HG03565 (cell line): ENCODE measurements around the gene PES1.
"Not testable (repeated sequence)": the region's sequence is repeated elsewhere in the genome, so short reads cannot be mapped to it uniquely, and the experiment has no call there.

Experiments used
- ATAC-seq: cut with Tn5 transposase; IDR thresholded peaks from one replicate; pipeline ENCODE4 v1.9.1; 2021; ENCODE audit warnings: mild to moderate bottlenecking, moderate library complexity; ENCODE audit not compliant: unreplicated experiment

Gene PES1

DNA sequence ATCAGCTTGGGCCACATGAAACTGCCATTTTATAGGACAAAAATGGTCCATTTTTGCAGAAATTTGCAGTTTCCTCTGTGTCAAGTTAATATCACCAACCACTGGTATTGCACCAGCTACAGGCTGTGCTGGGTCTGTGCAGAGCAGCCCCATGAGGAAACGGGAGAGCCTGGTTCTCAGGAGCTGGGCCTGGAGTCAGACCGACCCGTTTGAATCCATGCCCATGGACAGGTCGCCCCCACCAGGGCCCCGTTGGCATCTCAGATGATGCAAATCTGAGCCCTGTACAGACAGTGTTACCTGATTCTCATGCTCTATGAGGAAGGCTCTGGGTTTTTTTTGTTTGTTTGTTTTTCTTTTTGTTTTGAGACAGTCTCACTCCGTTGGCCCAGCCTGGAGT lies 35.3 kb downstream of the PES1 start:
- ATAC-seq, result no peak

DNA sequence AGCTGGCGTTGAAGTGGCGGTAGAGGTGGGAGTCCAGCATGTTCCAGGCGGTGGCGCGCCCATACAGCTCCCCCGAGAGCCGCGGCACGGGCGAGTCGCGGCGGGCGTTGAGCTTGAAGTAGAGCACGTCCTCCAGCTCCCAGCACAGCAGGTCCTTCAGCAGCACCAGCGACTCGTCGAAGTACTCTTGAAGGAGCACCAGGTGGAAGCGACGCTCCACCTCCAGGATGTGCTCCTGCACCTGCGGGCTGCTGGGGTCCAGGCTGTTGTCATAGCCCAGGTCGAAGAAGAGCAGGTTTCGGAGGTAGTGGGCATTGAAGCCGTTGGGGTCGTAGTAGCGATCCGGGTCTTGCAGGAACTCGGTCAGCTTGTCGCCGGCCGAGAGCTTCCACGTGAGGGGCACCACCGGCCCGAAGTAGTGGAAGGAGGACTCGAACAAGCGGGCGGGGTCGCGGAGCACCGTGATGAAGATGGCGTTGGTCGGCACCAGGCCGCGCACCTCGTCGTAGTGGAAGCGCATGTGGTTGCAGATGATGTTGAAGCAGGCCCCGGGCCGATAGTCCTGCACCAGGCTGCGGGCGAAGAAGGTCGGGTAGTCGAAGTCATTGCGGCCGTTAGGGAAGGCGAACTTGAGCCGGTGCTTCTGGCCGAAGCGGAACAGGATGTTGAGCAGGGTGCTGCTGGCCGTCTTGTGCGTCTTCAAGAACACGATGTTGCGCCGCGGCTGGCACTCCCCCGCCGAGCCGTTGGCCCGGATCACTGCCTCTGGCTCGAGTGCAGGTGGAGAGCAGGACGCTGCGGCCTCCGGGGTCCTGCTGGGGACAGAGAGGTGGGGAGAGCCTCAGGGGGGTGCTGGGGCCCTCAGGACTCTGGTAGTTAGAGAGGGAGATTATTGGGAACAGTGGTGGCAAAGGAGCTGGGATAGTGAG lies 36.2 kb downstream of the PES1 start:
- ATAC-seq, result no peak

DNA sequence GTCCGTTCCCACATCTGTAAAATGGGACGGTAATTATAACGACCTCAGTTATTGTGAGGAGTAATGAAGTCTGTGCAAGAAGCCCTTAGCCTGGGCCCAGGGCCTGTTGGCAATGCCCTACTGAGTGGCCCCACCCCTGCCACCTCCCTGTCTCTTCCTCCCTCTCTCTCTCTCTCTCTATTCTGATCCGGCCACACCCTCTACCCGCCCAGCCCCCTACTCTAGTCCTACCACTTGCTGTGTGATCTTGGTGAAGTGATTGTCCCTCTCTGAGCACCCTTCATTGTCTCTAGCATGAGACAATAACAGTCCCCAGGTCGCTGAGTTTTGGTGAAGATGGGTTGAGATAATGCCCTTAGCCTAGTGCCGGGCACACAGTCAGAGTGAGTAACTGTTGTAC lies 37.7 kb downstream of the PES1 start:
- no peak for ATAC-seq

DNA sequence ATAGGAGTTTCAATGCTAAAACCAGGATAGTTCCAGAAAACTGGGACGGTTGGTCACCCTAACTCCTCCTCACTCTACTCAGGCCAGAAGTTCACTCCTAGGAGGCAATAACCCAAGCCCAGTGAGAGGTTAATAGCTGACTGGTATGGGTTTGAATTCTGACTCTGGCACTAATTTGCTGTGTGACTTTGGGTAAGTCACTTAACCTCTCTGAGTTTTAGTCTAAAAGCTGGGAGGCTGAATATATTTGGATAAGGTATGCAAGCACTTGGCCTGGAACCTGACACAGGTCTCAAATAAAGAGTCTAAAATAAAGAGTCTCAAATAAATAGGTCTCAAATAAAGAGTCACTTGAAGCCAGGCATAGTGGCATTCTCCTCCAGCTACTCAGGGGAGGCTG lies 39.0 kb downstream of the PES1 start:
- ATAC-seq, result no peak

DNA sequence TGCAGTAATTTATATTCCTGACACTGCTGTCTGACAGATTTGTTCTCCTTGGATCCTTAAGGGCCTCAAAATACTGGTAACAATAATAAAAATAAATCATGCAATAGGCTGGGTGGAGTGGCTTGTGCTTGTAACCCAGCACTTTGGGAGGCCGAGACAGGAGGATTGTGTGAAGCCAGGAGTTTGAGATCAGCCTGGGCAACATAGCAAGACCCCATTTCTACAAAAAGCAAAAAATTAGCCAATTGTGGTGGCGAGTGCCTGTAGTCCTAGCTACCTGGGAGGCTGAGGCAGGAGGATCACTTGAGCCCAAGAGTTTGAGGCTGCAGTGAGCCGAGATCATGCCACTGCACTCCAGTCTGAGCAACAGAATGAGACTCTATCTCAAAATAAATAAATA lies 39.9 kb downstream of the PES1 start:
- ATAC-seq, result not testable (repeated sequence)

DNA sequence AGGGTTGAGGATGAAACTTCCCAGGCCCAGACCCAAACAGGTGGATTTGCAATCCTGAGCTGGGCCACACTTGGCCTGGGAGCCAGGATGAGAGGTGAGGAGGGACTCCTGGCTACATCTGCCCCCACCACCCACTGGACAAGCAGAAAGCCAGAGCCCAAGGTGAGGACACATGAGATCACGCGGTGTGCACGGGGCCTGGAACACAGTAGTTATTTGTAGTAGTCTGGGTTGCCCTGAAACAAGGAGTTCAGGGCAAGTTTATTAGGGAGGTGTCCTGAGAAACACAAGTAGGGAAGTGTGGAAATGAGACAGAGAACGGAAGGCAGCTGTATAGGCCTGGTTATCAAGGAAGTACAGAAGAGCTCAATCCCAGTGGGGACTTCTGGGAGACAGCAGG lies 44.5 kb downstream of the PES1 start:
- no peak for ATAC-seq

DNA sequence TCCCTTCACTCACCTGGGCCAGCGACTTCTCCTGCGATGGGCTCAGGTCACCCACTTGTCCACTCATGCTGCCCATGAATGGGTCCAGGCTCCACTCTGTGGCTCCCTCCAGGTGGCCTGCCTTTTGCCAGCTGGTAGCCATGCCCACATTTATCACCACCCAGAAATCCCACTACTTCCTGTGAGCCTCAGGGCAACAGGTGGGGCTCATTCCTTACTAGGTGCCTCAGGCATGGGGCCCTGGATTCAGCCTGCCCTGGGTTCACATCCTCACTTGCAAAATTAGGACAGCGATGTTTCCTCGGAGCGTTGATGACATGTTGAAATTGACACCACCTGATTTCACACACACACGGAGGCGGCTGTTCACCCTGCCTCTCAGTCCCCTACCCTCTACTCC lies 45.1 kb downstream of the PES1 start, which contains the start of gene SEC14L6:
Gene SEC14L6, minus strand, starts transcription at position 126 of the 400 bp plus-strand sequence. Its CDS starts 59 bp downstream, at position 67.
- ATAC-seq, result no peak

DNA sequence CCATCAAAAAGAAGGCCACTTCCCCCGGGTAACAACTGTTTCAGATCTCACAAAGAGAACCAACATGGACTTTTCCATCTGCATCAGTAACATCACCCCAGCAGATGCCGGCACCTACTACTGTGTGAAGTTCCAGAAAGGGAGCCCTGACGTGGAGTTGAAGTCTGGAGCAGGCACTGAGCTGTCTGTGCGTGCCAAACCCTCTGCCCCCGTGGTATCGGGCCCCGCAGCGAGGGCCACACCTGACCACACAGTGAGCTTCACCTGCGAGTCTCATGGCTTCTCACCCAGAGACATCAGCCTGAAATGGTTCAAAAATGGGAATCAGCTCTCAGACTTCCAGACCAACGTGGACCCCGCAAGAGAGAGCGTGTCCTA lies 48.9 kb downstream of the PES1 start:
- no peak for ATAC-seq

DNA sequence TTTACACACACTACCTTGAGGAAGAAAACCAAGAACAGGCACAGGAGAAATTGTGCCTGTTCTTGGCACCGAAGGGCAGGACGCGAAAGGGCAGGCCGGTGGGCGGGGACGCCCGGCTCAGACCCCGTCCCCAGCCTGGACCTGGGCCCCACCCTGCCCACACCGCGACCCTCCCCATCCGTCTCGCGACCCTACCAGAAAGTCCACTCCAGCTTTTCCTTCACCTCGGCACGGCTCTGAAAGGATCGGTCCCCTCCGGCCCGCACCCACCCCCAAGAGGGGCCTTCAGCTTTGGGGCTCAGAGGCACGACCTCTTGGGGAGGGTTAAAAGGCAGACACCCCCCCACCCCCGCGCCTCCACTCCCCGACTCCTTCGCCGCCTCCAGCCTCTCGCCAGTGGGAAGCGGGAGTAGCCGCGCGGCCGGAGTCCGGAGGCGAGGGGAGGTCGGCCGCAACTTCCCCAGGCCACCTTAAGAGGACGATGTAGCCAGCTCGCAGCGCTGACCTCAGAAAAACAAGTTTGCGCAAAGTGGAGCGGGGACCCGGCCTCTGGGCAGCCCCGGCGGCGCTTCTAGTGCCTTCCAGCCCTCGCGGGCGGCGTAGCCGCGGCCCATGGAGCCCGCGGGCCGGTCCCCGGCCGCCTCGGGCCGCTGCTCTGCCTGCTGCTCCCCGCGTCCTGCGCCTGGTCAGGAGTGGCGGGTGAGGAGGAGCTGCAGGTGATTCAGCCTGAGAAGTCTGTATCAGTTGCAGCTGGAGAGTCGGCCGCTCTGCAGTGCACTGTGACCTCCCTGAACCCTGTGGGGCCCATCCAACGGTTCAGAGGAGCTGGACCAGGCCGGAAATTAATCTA lies 49.5 kb downstream of the PES1 start:
- no peak for ATAC-seq

DNA sequence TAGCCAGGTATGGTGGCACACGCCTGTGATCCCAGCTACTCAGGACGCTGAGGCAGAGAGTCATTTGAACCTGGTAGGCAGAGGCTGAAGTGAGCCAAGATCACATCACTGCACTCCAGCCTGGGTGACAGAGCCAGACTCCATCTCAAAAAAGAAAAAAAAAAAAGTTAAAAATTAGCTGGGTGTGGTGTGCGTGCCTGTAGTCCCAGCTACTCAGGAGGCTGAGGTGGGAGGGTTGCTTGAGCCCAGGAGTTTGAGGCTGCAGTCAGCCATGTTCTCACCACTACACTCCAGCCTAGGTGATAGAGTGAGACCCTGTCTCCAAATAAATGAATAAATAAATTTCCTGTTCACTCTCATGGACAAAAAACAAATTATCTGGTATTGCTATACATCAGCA lies 50.2 kb downstream of the PES1 start:
- ATAC-seq, result not testable (repeated sequence)

DNA sequence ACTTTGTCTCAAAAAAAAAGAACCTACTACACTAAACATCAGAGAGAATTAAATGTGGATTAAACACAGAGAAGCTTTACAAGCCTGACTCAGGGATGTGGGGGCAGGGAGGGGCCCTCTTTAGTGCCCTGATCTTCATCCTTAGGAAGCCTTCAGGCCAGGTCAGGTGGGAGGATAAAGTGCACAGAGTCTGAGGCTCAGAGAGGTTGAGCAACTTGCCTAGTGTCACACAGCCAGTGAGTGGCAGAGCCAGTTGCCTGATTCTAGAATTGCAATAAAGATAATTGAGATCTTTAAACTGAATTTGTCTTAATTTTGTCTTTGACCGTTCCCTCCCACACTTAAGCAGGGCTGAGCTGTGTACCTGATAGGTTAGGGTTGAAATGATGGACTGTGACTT lies 52.3 kb downstream of the PES1 start:
- no peak for ATAC-seq

DNA sequence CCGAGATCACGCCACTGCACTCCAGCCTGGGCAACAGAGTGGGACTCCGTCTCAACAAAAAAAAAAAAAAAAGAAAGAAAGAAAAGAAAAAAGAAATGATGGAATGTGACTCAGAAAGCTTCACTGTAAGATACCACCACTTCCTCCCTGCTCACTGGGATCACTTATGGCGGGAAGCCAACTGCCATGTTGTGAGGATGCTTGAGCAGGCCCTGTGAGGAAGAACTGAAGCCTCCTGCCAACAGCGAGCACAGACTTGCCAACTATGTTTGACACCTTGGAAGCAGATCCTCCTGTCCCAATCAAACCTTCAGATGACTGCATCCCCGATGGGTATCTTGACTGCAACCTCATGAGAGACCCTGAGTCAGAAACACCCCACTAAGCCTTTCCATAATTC lies 53.4 kb downstream of the PES1 start:
- ATAC-seq, result no peak

DNA sequence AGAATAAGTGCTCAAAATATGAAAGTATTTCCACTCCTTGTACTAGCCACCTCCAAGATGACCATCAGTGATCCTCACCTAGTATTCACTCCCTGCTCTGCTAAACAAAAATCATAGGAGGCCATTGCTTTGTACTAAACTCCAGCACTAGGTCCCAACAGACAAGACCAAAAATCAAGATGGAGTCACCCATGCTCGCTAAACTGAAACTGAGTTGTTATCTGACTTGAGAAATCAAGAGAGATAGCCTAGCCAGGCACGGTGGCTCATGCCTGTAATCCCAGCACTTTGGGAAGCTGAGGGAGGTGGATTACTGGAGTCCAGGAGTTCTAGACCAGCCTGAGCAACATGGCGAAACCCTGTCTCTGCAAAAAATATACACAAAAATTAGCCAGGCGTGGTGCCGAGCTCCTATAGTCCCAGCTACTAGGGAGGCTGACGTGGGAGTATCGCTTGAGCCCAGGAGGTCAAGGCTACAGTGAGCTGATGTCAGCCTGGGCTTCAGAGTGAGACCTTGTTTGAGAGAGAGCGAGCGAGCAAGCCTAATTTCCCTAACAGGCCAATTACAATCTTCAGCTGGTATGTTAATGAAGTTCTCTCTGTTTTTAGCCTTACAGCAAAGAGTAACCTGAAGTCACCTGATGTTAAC lies 54.5 kb downstream of the PES1 start:
- no peak for ATAC-seq

DNA sequence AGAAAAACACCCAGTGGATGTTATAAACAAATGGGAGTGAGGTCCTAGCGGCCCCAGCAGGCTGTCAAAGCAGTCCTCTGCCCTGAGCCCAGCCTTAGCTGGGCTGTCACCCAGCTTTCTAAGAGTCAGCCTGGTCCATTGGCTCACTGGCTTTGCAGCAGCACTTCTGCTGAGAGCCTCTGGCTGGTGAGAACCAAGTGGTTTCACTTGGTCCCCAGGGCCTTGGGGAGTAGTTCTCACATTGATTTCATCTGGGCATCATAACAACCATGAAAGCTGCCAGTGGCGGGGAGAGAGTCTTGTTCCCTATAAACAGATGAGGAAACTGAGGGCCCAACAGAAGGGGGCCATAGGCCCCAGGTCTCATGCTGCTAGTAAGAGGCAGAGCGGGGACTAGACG lies 56.5 kb downstream of the PES1 start:
- ATAC-seq, result no peak

DNA sequence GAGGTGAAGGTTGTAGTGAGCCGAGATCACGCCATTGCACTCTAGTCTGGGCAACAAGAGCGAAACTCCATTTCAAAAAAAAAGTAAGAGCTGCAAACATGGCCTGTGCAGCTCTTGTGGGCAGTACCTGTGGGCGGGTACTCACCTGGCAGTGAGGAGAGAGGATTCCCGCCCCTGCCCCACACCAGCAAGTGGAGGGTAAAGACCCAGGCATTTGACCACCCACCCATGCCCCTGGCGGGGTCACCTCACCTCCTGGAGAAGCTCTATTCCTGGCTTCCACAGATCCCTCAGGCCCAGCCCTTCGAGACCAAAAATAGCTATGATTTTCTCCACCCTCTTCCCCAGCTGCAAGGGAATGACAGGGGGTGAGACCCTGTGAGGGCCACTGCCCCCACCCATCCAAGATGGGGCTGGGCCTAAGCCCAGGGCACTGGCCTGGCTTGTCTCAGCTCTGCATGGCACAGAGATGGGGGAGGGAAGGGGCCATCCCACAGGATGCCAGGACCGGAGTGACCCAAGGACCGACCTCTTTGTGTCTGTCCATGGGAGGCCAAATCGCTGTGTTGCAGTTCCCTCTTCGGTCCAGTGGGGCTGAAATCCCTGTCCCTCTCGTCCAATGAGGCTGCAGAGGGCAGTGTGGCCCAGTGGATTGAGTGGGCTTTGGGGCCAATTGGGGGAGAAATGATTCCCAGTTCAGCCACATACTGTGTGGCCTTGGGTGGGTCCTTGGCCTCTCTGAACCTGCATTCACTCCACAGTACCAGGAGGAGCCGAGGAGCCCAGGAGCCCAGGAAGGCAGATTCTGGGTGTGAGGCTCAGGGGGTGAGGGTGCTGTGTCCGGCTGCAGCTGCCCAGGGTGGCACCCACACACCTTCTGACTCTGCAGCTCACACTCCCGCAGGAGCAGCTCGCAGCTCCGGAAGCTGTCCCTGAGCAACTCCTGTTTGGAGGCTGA lies 59.8 kb downstream of the PES1 start:
- ATAC-seq, result no peak

DNA sequence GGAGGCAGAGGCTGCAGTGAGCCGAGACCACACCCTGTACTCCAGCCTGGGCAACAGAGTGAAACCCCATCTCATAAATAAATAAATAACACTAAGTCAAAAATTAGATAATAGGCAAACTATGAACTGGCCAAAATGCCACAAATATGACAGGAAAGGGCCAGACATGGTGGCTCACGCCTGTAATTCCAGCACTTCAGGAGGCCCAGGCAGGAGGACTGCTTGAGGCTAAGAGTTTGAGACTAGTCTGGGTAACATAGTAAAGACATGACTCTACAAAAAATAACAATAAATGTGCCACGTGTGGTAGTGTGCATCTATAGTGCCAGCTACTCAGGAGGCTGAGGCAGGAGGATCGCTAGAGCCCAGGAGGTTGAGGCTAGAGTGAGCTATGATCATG lies 65.1 kb downstream of the PES1 start:
- ATAC-seq, result no peak
